ENCODE data around the gene TMCC3. TPM values are rescaled to one million over a fixed set of nuclear protein-coding genes. Genes with fewer than 3 reads are reported as not detected.

Gene TMCC3
- total RNA-seq, 2 experiments from 2014 or later = 0.11 to 0.25 TPM

GRCh38 chr12:94565683-94566082, 84.7 kb downstream of the TMCC3 start:
- Mint-ChIP-seq H3K4me3 (no peak overlapping the region), H3K27ac (no peak overlapping the region), H3K4me1 (ENCODE audit: low read depth) (peaks cover 3% of the 10 kb centered on the region), H3K9me3 (no peaks in the 10 kb centered on the region), H3K27me3 (peaks cover 15% of the 10 kb centered on the region), H3K36me3 (ENCODE audit: low read depth) (no peaks in the 10 kb centered on the region)
- ATAC-seq = no peak
- ChIA-PET CTCF (no interaction called here), POLR2A (interaction anchor here (0.9 kb wide), 1 partner anchor 10 kb away, joined by 3 read pairs; no protein-coding TSS in a partner anchor)
- no peak for DNase-seq
- TF ChIP-seq, protein P1, sequence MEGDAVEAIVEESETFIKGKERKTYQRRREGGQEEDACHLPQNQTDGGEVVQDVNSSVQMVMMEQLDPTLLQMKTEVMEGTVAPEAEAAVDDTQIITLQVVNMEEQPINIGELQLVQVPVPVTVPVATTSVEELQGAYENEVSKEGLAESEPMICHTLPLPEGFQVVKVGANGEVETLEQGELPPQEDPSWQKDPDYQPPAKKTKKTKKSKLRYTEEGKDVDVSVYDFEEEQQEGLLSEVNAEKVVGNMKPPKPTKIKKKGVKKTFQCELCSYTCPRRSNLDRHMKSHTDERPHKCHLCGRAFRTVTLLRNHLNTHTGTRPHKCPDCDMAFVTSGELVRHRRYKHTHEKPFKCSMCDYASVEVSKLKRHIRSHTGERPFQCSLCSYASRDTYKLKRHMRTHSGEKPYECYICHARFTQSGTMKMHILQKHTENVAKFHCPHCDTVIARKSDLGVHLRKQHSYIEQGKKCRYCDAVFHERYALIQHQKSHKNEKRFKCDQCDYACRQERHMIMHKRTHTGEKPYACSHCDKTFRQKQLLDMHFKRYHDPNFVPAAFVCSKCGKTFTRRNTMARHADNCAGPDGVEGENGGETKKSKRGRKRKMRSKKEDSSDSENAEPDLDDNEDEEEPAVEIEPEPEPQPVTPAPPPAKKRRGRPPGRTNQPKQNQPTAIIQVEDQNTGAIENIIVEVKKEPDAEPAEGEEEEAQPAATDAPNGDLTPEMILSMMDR (IDR thresholded peaks at IDR 0.05) = no peak
- intact Hi-C loops (cut with micrococcal nuclease) = no loop called here

- Mint-ChIP-seq H3K27ac (no peak overlapping the region), H3K4me3 (no peak overlapping the region), H3K36me3 (ENCODE audit: low read depth) (no peaks in the 10 kb centered on the region), H3K4me1 (ENCODE audit: low read depth) (peaks cover 1% of the 10 kb centered on the region), H3K9me3 (no peaks in the 10 kb centered on the region), H3K27me3 (peaks cover 25% of the 10 kb centered on the region)
- TF ChIP-seq, protein P1 (IDR thresholded peaks at IDR 0.05) = no peak
- CTCF ChIA-PET = no interaction called here
- ATAC-seq = no peak
- DNase-seq = no peak
- intact Hi-C loops (cut with micrococcal nuclease) = no loop called here
- POLR2A ChIA-PET = no interaction called here
Observed at GRCh38 chr12:94563286-94563685, 87.1 kb downstream of the TMCC3 start.

DNA sequence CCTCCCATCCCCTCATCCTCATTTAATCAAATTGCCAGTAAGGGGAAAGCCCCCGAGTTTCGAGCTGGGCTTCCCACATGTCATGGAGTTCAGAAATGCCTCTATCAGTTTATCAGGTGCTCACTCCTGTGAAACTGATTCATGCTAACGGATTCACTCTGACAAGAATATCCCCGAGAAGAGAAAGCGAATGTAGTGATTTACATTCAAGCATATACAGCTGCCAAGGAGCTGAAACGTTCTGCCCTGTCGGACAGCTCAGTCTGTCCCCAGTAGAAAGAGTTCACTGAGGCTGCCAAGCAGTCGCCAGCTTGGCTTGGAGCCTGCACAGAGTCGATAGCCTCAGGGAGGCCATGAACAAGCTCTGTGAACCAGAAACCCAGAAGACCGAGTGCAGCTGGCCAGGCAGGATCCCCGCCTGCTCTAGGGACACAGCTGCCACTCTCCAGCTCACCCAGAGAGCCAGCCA, 88.4 kb downstream of the TMCC3 start:
- POLR2A ChIA-PET = no interaction called here
- DNase-seq = no peak
- H3K36me3 Mint-ChIP-seq (ENCODE audit: low read depth) = no peaks in the 10 kb centered on the region

GRCh38 chr12:94560431-94561221, 89.7 kb downstream of the TMCC3 start:
- DNase-seq (peak; percentile 38), ATAC-seq (peak; percentile 70)
- TF ChIP-seq, protein P1 (IDR thresholded peaks at IDR 0.05) = no peak
- H3K4me3 Mint-ChIP-seq = no peak overlapping the region
- POLR2A ChIA-PET = no interaction called here
- no peaks in the 10 kb centered on the region for H3K36me3 Mint-ChIP-seq (ENCODE audit: low read depth)
- no peak overlapping the region for H3K27ac Mint-ChIP-seq
- H3K9me3 Mint-ChIP-seq = no peaks in the 10 kb centered on the region
- intact Hi-C loops (cut with micrococcal nuclease) = no loop called here
- H3K27me3 Mint-ChIP-seq = peaks cover 21% of the 10 kb centered on the region
- CTCF ChIA-PET = no interaction called here
- H3K4me1 Mint-ChIP-seq (ENCODE audit: low read depth) = no peaks in the 10 kb centered on the region

More for the DNA sequence above, 88.4 kb downstream of the TMCC3 start:
- Mint-ChIP-seq H3K27me3 (peaks cover 26% of the 10 kb centered on the region), H3K9me3 (no peaks in the 10 kb centered on the region), H3K27ac (no peak overlapping the region), H3K4me1 (ENCODE audit: low read depth) (no peaks in the 10 kb centered on the region), H3K4me3 (no peak overlapping the region)
- TF ChIP-seq, protein P1 (IDR thresholded peaks at IDR 0.05) = no peak
- CTCF ChIA-PET = interaction anchor here (0.8 kb wide), 1 partner anchor 87 kb away, joined by 4 read pairs; no protein-coding TSS in a partner anchor
- ATAC-seq = no peak
- intact Hi-C loops (cut with micrococcal nuclease) = no loop called here

DNA sequence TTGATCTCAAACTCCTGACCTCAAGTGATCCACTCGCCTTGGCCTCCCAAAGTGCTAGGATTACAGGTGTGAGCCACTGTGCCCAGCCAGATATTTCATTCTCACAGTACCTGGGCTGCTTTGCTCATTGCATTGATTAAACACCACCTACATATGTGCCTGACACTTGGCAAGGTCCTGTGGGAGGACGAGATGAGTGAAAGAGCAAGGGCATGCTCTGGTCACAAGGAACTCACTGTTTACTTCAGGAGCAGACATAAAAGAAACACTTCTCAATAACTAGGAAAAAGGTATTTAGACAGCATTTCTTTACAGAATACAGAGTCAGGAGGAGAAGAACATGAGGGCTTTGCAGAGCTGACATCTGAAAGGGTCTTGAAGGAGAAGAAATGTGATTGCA, 91.7 kb downstream of the TMCC3 start:
- no peak for ATAC-seq
- Mint-ChIP-seq H3K4me1 (ENCODE audit: low read depth) (no peaks in the 10 kb centered on the region), H3K27ac (no peak overlapping the region), H3K36me3 (ENCODE audit: low read depth) (no peaks in the 10 kb centered on the region), H3K4me3 (no peak overlapping the region), H3K27me3 (peaks cover 19% of the 10 kb centered on the region), H3K9me3 (no peaks in the 10 kb centered on the region)
- no peak for DNase-seq
- TF ChIP-seq, protein P1 (IDR thresholded peaks at IDR 0.05) = no peak
- ChIA-PET CTCF (no interaction called here), POLR2A (no interaction called here)
- intact Hi-C loops (cut with micrococcal nuclease) = no loop called here
